ENCODE measurements around the gene ENAH.

The ENAH gene

DNA sequence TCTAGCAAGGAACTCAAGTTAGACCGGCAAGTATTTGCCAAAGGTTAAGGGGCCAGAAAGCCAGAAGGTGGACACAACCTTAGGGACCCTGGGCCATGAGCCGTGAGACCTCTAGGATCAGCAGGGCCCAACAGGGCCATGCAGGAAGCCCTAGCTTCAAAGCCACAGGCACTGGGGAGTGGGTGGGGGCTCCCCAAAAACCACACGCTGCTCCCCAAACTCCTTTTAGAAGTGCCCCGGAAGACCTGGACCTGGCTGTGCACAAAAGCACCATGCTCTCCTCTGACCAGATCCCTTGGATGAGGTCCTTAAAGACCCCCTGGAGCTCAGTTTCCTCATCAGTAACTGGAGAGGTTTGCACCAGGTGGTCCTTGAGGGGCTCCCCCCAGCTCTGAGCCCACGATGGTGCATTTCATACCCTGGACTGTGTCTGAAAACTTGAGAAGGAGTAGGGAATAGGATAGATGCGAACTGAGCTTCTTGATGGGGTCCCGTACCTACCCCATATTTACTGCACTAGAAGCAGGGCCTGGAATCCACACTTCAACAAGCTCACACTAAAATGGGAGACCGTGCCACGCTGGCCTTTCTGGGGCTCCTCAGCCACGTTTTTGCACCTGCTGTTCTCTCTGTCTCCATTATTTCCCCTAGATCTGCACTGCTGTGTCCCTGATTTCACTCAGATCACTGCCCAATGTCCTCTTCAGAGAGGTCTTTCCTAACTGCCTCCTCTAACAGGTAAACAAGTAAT is 184.5 kb downstream of the ENAH start:
- no peak for DNase-seq

- DNase-seq: no peak
These were observed 185.5 kb downstream of the ENAH start for GRCh38 chr1:225467193-225468020.

DNA sequence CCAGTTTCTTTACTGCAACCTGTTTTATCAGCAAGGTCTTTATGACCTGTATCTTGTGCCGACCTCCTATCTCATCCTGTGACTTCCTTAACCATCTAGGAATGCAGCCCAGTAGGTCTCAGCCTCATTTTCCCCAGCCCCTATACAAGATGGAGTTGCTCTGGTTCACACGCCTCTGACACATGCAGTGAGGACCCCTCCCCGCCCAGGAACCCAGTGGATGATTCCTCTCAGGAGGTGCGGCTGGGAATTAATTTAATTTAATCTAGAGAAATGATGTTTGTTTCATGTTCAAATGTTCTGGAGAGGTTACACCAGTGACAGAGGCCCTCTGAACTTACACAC is 186.1 kb downstream of the ENAH start:
- no peak for DNase-seq

DNA sequence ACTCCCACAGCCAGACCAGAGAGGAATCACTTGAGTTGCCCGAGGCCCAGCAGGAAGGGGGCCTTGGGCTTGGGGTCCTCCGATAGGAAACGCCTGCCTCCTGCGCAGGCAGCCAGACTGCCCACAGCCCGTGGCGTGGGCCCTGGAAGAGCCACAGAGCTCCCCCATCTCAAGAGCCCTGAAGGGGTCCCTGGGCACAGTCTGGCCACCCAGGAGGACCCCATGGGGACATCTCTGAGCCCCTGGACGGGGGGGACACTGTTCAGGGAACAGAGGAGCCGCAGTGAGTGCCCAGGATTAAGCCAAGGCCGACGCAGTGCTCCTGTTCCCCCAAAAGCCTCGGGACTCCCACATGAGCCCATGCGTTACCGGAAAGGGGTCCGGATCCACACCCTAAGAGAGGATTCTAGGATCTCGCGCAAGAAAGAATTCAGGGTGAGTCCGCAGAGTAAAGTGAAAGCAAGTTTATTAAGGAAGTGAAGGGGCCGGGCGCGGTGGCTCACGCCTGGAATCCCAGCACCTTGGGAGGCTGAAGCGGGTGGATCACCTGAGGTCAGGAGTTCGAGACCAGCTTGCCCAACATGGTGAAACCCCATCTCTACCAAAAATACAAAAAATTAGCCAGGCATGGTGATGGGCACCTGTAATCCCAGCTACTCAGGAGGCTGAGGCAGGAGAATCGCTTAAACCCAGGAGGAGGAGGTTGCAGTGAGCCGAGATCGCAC is 187.0 kb downstream of the ENAH start:
- no peak for DNase-seq

GRCh38 chr1:225464851-225465792 is 187.8 kb downstream of the ENAH start:
- DNase-seq: no peak

- DNase-seq: peak; percentile 52
These were observed 190.0 kb downstream of the ENAH start for GRCh38 chr1:225462714-225463574.

DNA sequence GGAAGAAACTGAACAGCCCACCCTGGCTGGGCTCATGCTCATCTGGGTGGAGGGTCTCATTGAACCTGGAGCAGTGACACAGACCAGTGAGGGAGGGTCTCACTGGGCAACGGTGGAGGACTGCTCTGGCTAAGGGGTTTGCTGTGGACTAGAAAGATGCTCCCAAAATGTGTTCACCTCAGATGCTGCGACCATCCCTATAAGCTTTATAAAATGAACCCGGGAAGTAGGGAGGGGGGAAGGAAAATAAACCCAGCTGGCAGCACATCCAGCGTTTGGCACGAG is 190.6 kb downstream of the ENAH start:
- peak; percentile 47 for DNase-seq

GRCh38 chr1:225461533-225462428 is 191.1 kb downstream of the ENAH start:
- no peak for DNase-seq

- no peak for DNase-seq
These were observed 192.0 kb downstream of the ENAH start for GRCh38 chr1:225460737-225461532.

GRCh38 chr1:225460021-225460736 is 192.7 kb downstream of the ENAH start:
- no peak for DNase-seq

GRCh38 chr1:225458222-225458631 is 194.7 kb downstream of the ENAH start:
- no peak for DNase-seq

DNA sequence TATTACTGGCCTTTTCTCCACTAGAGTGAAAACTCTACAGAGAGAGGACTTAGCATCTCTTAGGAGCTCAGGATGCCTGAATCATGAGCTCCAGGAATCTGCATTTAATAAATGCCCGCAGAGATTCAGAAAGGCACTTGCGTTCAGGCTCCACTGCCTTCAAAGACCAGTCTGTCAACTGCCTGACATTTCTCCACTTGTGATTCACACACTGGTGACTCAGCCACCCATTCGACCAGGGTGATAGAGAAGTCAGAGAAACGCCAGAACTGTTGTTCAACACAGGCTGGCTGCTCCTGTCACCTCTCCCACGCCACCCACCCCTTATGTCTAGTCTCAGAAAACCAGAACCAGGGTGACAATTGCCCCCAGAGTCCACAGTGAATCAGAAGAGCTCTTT is 198.2 kb downstream of the ENAH start:
- DNase-seq: no peak

- peak; percentile 44 for DNase-seq
These were observed 198.9 kb downstream of the ENAH start for GRCh38 chr1:225453797-225454648.

- no peak for DNase-seq
These were observed 200.9 kb downstream of the ENAH start for GRCh38 chr1:225451840-225452515.

DNA sequence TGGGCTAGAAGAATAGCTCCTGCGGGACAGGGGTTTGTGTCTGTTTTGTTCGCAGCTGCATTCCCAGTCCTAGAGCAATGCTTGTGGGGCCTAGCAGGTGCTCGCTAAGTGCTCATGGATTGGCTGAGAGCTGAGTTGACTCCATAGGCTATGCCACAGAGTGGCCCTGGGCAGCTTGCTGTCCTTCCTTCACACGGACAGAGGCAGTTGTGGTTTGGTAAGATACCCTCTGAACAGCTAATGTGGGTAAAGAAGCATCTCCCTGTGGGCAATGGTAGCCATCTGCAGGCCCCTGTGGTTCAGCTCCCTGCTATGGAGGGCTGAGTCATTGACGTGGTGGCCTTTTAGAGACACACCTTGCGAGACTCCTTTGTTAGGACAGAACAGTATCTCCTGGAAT is 201.6 kb downstream of the ENAH start:
- DNase-seq: no peak

- DNase-seq: no peak
These were observed 202.3 kb downstream of the ENAH start for GRCh38 chr1:225450491-225451191.

GRCh38 chr1:225449774-225450173 is 203.1 kb downstream of the ENAH start:
- no peak for DNase-seq
